Kidney tubule cell (primary cell): ENCODE data around the gene DOK1.

Source experiments
- DNase-seq: peaks from one replicate; pipeline ENCODE4 v3.0.0-alpha.2; 2018; ENCODE audit warnings: low spot score

DOK1 gene

DNA sequence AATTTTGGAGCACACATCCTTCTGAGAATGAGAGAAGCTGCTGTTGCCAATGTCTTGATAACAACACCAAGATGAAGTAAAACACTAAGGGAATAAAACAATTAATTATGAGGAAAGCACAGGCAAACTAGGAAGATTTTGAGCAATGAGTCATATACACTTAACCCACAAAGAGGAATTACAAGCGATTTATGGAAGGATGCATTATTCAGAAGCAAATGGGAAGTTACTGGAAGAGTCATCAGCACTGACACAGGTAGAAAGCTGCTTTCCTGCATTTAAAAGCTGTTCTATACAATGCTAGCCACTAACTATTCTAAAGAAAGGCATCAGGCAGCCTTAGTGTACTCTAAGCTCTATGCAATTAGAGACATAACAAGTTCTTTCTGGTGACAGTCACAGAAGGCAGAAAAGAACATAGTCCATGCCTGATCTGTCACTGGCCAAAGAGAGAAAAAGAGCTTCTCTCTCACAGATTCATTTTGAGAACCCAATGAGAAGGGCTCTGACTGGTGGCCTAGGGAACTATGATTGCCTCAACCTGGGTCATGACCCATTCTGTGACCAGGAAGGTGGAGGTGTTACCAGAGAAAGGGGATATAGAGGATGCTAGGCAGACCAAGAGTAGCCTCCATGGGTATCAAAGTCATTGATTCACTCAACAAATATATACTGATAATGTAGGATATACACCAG, 48.2 kb downstream of the DOK1 start:
- peak; percentile 64 for DNase-seq

DNA sequence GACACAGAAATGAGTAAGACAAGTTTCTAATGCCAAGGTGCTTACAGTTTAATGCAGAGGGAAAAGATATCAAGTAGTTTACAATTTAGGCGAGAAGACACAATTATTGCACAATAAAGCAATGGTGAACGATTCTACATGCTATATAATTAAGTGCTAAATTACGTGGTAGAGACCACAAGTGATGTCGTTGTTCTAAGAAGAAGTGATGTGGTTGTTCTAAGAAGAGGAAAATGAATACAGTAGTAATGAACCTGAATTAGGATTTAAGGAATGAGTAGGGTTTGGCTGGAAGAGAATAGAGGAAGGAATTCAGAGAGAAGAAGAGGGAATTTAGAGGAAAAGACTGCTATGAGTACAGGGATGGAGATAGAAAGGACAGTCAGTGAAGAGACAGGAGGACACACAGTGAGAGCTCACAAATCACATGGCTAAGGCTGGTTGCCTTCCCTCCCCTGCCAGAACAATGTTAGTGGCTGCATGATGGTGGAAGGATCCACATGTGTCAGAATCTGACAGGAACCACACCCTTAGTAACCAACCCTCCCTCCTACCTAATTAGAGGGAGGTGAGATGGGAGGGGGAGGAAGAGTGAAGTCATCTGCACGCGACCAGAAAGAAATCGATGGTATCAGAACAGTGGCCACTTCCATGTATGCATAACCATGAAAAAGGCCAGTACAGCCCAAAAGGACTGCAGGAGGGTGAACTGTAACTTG, 48.9 kb downstream of the DOK1 start:
- DNase-seq = no peak

DNA sequence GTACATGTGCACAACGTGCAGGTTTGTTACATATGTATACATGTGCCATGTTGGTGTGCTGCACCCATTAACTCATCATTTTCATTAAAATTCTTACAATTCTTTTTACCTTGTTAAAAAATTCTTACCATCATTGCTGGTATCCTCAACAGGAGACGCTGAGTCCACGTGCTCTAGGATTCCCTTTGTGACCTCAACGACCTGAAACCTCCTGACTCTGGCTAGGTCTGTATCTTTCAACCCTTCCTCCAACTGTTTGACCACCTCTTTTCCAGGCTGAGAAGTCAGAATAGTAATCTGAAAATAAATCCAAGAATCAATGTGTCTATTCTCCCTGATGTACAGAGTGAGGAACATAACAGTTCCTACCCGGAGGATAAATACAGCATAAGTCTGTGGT, 52.4 kb downstream of the DOK1 start:
- no peak for DNase-seq
